HG03378 (cell line): ENCODE results near the gene PSMD2.

Experiments used
- ATAC-seq: cut with Tn5 transposase; IDR thresholded peaks from one replicate; pipeline ENCODE4 v1.9.1; 2021; ENCODE audit warnings: mild to moderate bottlenecking, moderate library complexity; ENCODE audit not compliant: unreplicated experiment

PSMD2 gene

DNA sequence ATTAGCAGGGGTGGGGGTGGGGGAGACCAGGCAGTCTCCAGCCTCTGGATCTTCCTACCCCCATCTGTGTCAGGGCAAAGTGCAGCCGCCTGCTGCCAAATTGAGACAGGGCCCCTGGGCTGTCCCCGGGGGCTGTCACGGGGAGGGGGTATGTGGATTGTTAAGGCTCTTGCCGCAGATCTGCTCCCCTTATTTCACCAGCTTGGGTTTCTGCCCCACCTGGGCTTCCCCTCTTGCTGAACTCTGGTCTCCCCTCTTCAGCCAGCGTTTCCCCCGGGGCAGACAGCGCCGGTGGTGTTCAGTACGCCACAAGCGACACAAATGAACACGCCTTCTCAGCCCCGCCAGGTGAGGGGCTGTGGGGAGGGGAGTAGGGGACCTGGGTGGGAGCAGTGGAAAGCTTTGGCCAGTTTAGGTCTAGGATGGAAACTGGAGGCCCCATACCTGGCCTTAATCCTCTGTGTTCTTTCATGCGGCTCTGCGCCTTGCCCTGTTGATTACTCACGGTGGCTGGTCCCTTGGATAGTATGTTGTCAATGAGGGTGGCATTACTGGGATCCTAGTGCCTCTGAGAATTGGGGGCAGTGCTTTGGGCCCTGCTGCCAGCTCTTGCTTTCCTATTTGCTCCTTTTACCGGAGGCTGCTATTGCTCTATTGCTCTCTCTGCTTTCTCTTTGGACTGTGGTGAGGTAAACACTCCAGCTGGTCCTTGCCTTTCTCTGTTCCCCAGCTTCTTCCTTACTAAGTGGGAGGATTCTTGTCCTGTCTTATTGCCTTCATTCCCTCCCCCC, 17.0 kb downstream of the PSMD2 start:
- ATAC-seq, result no peak

DNA sequence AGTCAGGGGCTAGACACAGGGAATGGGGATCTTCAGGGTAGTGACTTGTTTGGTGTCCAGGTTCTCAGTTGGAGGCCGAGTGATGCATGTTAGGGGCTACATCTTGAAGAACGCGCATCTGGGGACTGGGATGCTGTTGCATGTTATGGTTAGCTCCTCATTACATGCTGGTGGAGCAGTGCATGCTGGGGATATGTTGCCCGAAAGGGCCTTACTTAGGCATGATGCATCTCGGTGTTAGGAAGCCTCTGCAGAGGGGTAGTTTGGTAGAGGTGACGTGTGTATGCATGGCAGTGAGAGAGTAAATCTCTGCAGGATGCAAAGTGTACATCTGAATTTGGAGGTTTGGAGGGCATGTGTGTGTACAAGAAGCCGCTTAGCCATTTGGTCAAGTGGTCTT, 17.8 kb downstream of the PSMD2 start:
- ATAC-seq, result no peak

DNA sequence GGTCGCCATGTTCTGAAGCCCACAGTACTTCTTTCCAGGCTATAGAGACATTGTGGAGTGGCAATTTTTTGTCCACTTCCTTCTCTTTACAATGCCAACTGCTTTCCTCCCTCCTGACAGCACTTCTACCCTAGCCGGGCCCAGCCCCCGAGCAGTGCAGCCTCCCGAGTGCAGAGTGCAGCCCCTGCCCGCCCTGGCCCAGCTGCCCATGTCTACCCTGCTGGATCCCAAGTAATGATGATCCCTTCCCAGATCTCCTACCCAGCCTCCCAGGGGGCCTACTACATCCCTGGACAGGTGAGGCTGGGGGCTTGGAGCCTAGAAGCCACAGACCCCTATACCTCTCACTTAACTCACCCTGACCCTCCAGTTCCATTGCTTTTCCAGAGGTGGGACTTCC, 18.2 kb downstream of the PSMD2 start:
- no peak for ATAC-seq

DNA sequence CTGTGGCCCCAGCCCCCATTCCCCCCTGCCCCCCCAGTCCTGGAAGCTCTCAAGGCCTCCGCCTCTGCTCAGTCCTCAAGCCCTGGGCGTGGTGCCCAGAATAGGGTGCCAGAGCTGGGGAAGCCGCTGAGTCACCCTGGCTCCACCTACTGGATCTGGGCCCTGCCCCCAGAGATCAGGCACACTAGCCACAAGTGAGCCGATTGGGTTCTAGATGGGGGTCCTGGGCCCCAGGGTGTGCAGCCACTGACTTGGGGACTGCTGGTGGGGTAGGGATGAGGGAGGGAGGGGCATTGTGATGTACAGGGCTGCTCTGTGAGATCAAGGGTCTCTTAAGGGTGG, 21.0 kb downstream of the PSMD2 start:
- ATAC-seq, result no peak

DNA sequence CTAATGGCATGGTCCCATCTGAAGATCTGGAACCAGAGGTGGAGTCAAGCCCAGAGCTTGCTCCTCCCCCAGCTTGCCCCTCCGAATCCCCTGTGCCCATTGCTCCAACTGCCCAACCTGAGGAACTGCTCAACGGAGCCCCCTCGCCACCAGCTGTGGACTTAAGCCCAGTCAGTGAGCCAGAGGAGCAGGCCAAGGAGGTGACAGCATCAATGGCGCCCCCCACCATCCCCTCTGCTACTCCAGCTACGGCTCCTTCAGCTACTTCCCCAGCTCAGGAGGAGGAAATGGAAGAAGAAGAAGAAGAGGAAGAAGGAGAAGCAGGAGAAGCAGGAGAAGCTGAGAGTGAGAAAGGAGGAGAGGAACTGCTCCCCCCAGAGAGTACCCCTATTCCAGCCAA, 22.6 kb downstream of the PSMD2 start:
- no peak for ATAC-seq

DNA sequence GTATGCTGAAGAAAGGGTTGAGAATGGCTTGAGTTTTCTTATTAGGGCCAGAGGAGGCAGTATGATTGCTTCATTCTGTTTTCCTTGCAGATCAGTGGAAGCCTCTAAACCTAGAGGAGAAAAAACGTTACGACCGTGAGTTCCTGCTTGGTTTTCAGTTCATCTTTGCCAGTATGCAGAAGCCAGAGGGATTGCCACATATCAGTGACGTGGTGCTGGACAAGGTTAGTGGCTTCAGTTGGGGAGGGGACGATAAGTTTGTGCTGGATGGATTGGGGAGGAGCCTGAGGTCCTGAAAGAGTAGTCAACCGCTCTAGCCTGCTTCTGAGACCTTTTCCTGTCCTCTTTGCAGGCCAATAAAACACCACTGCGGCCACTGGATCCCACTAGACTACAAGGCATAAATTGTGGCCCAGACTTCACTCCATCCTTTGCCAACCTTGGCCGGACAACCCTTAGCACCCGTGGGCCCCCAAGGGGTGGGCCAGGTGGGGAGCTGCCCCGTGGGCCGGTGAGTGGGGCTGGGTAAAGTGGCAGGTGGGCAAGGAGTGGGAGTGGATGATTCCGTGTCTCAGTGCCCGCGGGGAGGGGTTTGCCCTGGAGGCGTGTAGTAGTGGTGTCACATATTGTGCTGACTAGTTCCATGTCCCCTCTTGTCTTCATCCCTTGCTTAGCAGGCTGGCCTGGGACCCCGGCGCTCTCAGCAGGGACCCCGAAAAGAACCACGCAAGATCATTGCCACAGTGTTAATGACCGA, 23.9 kb downstream of the PSMD2 start:
- ATAC-seq, result no peak

DNA sequence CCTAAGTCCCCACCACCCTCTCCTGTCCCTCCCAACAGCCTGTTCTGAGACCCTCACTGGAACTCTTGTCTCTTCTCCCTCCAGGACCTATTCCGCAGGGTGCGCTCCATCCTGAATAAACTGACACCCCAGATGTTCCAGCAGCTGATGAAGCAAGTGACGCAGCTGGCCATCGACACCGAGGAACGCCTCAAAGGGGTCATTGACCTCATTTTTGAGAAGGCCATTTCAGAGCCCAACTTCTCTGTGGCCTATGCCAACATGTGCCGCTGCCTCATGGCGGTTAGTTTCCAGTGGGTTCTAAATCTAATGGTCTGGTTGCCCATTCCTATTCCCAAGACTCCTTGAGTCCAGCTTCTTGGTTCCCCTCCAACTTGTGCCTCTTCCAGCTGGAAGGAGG, 24.7 kb downstream of the PSMD2 start:
- no peak for ATAC-seq

DNA sequence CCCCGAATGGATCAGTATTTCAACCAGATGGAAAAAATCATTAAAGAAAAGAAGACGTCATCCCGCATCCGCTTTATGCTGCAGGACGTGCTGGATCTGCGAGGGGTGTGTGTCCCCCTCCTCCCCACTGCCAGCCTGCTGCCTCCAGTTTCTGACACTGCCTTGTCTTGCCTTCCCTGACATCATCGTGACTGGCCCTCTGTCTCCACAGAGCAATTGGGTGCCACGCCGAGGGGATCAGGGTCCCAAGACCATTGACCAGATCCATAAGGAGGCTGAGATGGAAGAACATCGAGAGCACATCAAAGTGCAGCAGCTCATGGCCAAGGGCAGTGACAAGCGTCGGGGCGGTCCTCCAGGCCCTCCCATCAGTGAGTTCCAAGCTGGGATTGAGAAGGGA, 26.2 kb downstream of the PSMD2 start:
- no peak for ATAC-seq

DNA sequence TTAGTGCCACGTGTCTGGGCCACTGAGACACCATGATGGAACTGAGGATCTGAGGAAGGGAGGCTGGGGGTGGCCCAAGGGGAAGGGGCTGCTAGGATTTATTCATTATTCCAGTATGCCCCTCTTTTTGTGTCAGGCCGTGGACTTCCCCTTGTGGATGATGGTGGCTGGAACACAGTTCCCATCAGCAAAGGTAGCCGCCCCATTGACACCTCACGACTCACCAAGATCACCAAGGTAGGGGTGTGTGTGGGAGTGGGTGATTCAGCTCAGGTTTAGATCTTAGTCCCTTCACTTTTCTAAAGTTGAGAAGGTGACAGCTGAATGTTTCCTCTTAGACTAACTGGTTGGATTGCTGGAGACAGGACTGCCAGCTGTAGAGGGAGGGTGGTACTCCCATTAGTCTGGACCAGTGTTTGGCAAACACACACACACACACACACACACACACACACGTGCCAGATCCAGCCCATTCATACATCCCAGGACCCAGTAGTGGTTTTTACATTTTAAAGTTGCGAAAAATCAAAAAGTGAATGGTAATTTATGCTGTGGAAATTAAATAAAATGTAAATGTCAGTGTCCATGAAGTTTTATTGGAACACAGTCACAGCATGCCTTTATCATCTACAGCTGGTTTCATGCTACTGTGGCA, 26.8 kb downstream of the PSMD2 start:
- ATAC-seq, result no peak

DNA sequence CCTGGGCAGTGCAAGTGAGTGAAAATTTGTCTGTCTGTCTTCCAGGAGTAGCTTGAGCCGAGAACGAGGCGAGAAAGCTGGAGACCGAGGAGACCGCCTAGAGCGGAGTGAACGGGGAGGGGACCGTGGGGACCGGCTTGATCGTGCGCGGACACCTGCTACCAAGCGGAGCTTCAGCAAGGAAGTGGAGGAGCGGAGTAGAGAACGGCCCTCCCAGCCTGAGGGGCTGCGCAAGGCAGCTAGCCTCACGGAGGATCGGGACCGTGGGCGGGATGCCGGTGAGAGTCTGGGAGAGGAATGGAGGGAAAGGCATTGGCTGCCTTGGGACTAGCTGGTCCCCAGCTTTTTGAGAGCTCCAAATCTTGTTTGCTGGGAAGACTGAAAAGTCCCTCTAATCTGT, 28.1 kb downstream of the PSMD2 start:
- no peak for ATAC-seq

DNA sequence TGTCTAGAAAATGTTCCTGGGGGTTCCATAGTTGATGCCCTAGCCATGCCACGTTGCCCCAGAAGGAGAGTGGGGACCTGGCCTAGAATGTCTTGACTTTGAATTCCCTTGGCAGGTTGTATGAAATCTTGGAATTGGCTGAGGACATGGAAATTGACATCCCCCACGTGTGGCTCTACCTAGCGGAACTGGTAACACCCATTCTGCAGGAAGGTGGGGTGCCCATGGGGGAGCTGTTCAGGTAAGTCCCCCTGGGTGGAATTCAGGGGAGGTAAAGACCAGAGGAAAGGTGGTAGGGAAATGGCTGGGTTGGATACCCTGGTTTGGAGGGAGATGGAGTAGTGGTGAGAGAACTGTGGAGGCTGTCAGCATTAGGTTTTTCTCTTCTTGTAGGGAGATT, 29.5 kb downstream of the PSMD2 start:
- ATAC-seq, result no peak

DNA sequence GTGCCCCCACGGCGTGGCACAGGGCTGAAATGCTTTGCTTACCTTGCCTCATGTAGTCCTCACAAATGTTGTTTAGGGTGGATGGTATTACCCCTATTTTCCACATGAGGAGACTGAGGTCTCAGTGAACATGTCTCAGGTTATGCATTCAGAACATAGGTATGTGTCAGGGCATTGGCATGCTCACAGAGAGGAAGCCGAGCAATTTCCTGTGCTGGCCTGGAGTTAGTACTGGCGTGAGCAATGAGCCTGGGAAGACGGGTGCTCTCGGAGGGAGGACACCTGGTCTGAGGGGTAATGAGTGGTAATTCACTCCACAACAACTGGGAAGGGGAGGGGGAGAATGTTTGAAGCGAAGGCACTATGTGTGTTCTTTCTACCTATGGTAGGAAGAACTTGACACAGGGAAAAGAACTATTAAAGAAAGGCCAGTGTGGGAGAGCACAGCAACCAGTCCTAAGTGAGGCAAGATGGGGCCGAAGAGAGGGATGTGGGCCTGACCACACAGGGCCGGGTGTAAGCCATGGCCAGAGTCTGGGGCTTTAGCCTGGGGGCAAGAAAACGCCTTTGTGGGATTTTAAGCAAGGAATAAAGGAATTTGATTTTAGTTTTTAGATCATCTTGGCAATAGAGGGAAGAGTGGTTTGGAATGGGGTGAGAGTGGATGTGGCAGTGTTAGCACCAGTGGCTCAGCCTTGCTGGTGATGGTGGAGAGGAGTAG, 33.5 kb downstream of the PSMD2 start:
- no peak for ATAC-seq

DNA sequence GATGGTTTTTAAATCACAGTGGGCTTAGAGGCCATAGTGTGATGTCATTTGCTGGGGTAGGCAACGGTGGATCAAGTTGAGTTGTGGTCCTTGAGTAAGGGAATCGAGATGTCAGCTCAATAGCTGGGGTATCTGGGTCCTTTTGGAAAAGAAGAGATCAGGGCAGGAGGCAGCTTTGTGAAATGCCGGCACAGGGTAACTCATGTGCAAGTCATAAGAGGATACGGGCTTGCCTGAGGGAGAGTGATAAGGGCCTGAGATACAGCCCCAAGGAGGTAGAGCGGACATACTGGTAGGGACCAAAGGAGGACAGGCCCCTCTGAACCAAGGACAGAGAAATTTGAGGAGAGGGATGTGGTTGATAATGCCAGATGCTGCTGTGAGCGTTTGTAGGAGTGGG, 34.1 kb downstream of the PSMD2 start:
- no peak for ATAC-seq

DNA sequence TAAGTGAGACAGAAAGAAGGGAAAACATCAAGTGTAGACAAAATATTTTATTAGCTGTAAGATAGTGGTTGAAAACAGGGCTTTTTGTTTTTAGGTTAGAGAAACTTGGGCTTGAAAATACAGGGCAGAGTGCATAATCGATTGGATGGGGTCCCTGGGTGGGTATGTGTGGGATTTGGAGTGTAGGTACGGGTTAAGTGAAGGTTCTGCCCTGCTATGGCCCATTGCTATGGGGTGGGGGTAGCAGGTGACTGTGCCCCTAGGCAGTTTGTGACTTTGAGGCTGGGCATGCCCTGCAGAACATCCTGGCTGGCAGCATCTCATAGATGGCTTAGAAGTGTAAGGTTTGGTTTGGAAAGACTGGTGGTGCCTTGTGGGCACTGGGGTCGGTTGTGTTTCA, 34.7 kb downstream of the PSMD2 start:
- ATAC-seq, result no peak

DNA sequence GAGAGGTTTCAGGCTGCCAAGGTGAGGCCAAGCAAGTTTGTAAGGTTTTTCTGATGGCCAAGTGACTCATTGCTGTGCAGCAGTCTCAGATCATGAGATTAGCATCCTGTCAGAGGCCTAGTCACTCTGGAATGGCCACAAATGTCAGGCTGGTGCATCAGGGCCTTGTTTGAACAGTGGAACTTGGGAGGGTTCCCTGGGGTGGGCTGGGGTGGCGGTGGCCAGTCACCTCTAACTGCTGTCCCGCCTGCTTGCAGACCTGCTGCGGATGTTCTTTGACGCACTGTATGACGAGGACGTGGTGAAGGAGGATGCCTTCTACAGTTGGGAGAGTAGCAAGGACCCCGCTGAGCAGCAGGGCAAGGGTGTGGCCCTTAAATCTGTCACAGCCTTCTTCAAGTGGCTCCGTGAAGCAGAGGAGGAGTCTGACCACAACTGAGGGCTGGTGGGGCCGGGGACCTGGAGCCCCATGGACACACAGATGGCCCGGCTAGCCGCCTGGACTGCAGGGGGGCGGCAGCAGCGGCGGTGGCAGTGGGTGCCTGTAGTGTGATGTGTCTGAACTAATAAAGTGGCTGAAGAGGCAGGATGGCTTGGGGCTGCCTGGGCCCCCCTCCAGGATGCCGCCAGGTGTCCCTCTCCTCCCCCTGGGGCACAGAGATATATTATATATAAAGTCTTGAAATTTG, 35.6 kb downstream of the PSMD2 start:
- no peak for ATAC-seq

DNA sequence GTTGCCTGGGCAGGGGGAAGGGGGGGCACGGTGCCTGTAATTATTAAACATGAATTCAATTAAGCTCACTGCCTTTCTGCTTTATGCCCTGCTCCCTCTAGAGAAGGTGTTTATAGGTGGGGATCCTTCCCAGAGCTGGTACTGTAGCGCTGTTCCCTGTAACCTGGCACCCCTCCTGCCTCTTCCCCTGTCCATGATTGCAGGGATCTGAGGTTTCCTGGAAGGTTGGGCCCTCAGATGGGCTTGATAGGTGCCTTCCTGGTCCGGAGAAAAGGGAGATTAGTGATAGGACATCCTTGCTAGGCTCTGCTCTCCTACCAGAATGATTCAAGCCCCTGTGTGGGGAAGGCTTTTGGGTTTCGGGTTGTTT, 36.2 kb downstream of the PSMD2 start:
- no peak for ATAC-seq

DNA sequence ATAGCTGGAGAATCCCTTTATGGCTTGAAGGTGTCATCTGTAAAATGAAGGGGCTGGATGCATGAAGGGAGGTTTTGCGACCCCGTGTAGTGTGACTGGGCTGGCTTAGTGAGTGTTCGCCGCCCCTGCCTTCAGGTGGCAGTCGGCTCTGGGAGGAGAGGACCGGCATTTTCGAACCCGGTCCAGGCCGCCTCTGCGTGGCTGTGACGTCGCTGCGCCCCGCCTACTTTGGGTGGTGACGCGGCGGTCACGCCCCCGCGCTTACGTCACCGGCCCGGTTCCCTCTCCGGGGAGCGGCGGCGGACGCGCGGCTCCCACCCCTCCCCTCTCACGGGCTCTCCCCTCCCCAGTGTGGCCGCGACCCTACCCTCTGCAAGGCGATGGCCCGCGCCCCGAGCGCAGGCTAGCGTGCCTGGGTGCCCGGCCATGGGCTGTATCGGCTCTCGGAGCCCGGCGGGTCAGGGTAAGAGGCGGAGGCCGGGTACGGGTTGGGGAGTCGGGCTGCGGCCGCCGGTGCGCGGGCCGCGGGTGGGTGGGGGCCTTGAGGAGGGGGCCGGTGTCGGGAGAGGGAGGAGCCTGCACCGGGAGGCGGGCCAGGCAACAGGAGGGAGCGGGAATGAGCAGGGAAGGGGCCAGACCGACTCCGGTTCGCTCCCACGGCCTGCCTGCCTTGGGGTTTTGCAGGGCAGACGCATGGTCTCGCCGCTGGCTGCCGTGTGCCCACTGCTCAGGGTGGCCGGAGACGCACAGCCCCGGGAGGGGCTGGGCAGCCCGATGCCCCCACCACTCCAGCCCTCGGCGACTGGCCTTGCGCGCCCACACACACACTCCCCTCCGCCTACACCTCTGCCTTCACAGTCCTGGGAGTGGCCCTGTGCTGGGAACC, 36.9 kb downstream of the PSMD2 start:
- ATAC-seq, result no peak

DNA sequence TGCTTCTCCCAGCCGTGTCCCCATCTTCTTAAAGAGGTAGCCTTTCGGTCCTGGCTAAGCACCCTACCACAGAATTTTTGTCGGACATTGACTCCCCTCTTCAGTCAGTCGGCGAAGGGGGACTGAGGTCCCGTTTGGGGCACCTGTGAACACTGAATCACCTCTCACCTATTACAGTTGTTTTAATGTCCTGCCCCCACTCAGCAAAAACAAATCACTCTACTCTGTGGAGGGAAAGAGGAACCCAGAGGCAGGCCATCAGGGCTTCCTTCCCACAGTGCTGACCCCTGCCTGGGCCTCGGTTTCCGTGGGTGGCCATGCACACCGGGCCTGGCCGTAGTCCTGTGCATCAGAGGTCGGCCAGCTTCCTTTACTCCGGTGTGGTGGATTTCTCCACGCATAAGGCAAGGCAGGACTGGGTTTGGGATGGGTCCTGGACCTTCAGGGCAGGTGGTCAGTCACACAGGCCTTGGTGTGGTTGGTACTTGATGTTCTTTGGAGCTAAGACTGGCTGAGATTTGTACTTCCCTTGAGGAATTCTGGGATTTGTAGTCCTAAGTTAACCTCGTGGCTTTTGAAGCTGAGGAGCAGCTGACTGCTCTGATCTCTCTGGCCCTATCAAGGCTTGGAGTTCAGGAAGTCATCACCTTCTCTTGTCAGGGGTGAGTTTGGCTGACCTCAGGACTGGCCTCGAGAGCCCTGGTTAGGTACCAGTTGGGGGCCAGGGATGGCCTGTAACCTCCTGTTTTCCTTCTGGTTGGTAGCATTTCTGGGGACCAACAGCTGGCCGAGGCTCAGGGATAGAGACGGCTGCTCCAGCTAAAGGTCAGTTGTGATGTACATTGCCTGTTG, 37.7 kb downstream of the PSMD2 start:
- ATAC-seq, result no peak

DNA sequence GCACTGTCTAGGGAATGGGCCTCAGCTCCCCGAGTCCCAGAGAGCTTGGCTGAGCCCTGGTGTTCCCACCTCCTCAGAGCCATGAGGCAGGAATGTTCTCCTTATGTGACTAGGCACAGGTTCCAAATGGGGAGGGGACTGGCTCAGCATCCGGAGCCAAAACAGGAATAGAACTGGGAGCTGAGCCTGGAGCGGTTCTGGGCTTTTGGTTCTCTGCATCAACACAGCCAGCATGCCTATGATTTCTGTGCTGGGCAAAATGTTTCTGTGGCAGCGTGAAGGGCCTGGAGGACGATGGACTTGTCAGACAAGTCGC, 38.3 kb downstream of the PSMD2 start, which contains the start of gene FAM131A:
FAM131A (plus strand) TSS at position 202 of the 316 bp plus-strand sequence; CDS start at position 233, 31 bp downstream.
- no peak for ATAC-seq
